DOHH2 (cell line): ENCODE measurements around the gene MEPE.
"Not testable (repeated sequence)": the region's sequence is repeated elsewhere in the genome, so short reads cannot be mapped to it uniquely, and the experiment has no call there.

Source experiments
- H3F3A ChIP-seq: fragments of 200-600 bp; sonication (generic), shearing (Covaris generic); 2 replicates; pipeline ENCODE4 v1.6.0; 2016; ENCODE audit warnings: antibody characterized with exemption, mild to moderate bottlenecking; ENCODE audit not compliant: control insufficient read depth, insufficient read depth
- H3K27ac ChIP-seq: fragments of 200-600 bp; sonication (generic); 2 replicates; pipeline ENCODE4 v1.5.1; 2014; ENCODE audit warnings: low read depth, mild to moderate bottlenecking, low read length, moderate library complexity
- H3K27me3 ChIP-seq: fragments of 200-600 bp; sonication (generic); 2 replicates; pipeline ENCODE4 v1.6.1; 2014; ENCODE audit warnings: mild to moderate bottlenecking, low read length, mixed read lengths; ENCODE audit not compliant: control insufficient read depth
- H3K36me3 ChIP-seq: fragments of 200-600 bp; sonication (generic); 2 replicates; pipeline ENCODE4 v1.6.1; 2014; ENCODE audit warnings: mild to moderate bottlenecking, low read length, moderate library complexity, mixed read lengths; ENCODE audit not compliant: control insufficient read depth
- H3K4me1 ChIP-seq: fragments of 200-600 bp; sonication (generic); 2 replicates; pipeline ENCODE4 v1.6.1; 2014; ENCODE audit warnings: mild to moderate bottlenecking, low read length, mixed read lengths; ENCODE audit not compliant: control insufficient read depth
- H3K4me2 ChIP-seq: fragments of 200-600 bp; sonication (generic); 2 replicates; pipeline ENCODE4 v1.6.0; 2014; ENCODE audit warnings: mild to moderate bottlenecking, low read length, moderate library complexity
- H3K4me3 ChIP-seq: fragments of 200-600 bp; sonication (generic); 2 replicates; pipeline ENCODE4 v1.5.1; 2014; ENCODE audit warnings: mild to moderate bottlenecking, low read length, mixed read lengths
- H3K79me2 ChIP-seq: fragments of 200-600 bp; sonication (generic); 2 replicates; pipeline ENCODE4 v1.6.1; 2014; ENCODE audit warnings: mild to moderate bottlenecking, low read length, mixed read lengths; ENCODE audit not compliant: control insufficient read depth
- H3K9me2 ChIP-seq: fragments of 200-600 bp; sonication (generic); replicated peaks from 2 replicates; pipeline ENCODE4 v1.6.1; 2014; ENCODE audit warnings: mild to moderate bottlenecking, low read length, mixed read lengths; ENCODE audit not compliant: control insufficient read depth
- H3K9me3 ChIP-seq: fragments of 200-600 bp; sonication (generic); 2 replicates; pipeline ENCODE4 v1.6.1; 2014; ENCODE audit warnings: antibody characterized with exemption, low read length, mixed read lengths; ENCODE audit not compliant: control insufficient read depth, insufficient read depth
- H4K20me1 ChIP-seq: fragments of 200-600 bp; sonication (generic); 2 replicates; pipeline ENCODE4 v1.6.0; 2014; ENCODE audit warnings: low read depth, mild to moderate bottlenecking, antibody characterized with exemption, low read length, moderate library complexity; ENCODE audit not compliant: control insufficient read depth, insufficient read depth
- CTCF ChIP-seq: fragments of 200-600 bp; sonication (generic); IDR thresholded peaks from one replicate; pipeline ENCODE4 v1.5.1; 2014; ENCODE audit warnings: antibody characterized with exemption, mild to moderate bottlenecking, low read depth, low read length; ENCODE audit not compliant: poor library complexity, severe bottlenecking
- EZH2phosphoT487 ChIP-seq: fragments of 200-600 bp; sonication (generic); IDR thresholded peaks from 2 replicates; pipeline ENCODE4 v1.6.1; 2017; ENCODE audit warnings: borderline replicate concordance, mild to moderate bottlenecking, antibody characterized with exemption, low read length, moderate library complexity, mixed read lengths

The MEPE gene

GRCh38 chr4:87884976-87885549 lies 52.3 kb downstream of the MEPE start:
- peaks cover 5% of the 10 kb centered on the region; the same call in 1 of the 2 replicates for H3K9me3 ChIP-seq
- H3K27ac ChIP-seq, result peak overlapping the region; percentile 70
- peaks cover 2% of the 10 kb centered on the region; the same call in 1 of the 2 replicates for H3F3A ChIP-seq
- H3K9me2 ChIP-seq, result no peaks in the 10 kb centered on the region
- TF ChIP-seq CTCF, result no peak
- H3K4me1 ChIP-seq, result peaks cover 62% of the 10 kb centered on the region
- no peaks in the 10 kb centered on the region for H3K27me3 ChIP-seq
- H3K79me2 ChIP-seq, result no peaks in the 10 kb centered on the region
- no peaks in the 10 kb centered on the region for H3K36me3 ChIP-seq
- no peaks in the 10 kb centered on the region for H4K20me1 ChIP-seq
- H3K4me2 ChIP-seq, result peak overlapping the region; percentile 78
- peak overlapping the region; percentile 56 for H3K4me3 ChIP-seq

- TF ChIP-seq EZH2phosphoT487 (no peak), CTCF (no peak)
- H3K4me2 ChIP-seq, result peak overlapping the region; percentile 78
- no peaks in the 10 kb centered on the region for H3K27me3 ChIP-seq
- peaks cover 2% of the 10 kb centered on the region; the same call in 1 of the 2 replicates for H3F3A ChIP-seq
- H3K79me2 ChIP-seq, result no peaks in the 10 kb centered on the region
- H3K27ac ChIP-seq, result peak overlapping the region; percentile 70
- no peak overlapping the region for H3K4me3 ChIP-seq
- no peaks in the 10 kb centered on the region for H4K20me1 ChIP-seq
- H3K4me1 ChIP-seq, result peaks cover 72% of the 10 kb centered on the region
- no peaks in the 10 kb centered on the region for H3K36me3 ChIP-seq
- H3K9me3 ChIP-seq, result peaks cover 5% of the 10 kb centered on the region; the same call in 1 of the 2 replicates
- H3K9me2 ChIP-seq, result no peaks in the 10 kb centered on the region
Observed at GRCh38 chr4:87886083-87886482, 53.3 kb downstream of the MEPE start.

- H3K4me2 ChIP-seq, result peak overlapping the region; percentile 54
- not testable (repeated sequence) for H4K20me1 ChIP-seq, H3K79me2 ChIP-seq, H3K27me3 ChIP-seq, H3K36me3 ChIP-seq, H3K9me3 ChIP-seq, H3K9me2 ChIP-seq, H3F3A ChIP-seq
- peak overlapping the region; percentile 46 for H3K4me3 ChIP-seq
- H3K4me1 ChIP-seq, result peaks cover 47% of the 10 kb centered on the region
- H3K27ac ChIP-seq, result peak overlapping the region; percentile 45
Observed at GRCh38 chr4:87890753-87891152, 58.0 kb downstream of the MEPE start.

GRCh38 chr4:87895964-87896621 lies 63.3 kb downstream of the MEPE start:
- H3K27ac ChIP-seq, result no peak overlapping the region
- no peaks in the 10 kb centered on the region for H4K20me1 ChIP-seq
- H3K9me2 ChIP-seq, result no peaks in the 10 kb centered on the region
- H3K4me1 ChIP-seq, result peaks cover 11% of the 10 kb centered on the region
- H3K36me3 ChIP-seq, result no peaks in the 10 kb centered on the region
- H3K4me3 ChIP-seq, result no peak overlapping the region
- H3K79me2 ChIP-seq, result no peaks in the 10 kb centered on the region
- no peaks in the 10 kb centered on the region for H3K27me3 ChIP-seq
- no peaks in the 10 kb centered on the region for H3K9me3 ChIP-seq
- TF ChIP-seq CTCF (no peak), EZH2phosphoT487 (no peak)
- no peak overlapping the region for H3K4me2 ChIP-seq
- no peaks in the 10 kb centered on the region for H3F3A ChIP-seq
